HG03571 (cell line): ENCODE measurements around the gene DNAAF8.

ENCODE experiments used
- ATAC-seq: cut with Tn5 transposase; IDR thresholded peaks from one replicate; pipeline ENCODE4 v1.9.1; 2021; ENCODE audit not compliant: unreplicated experiment

DNAAF8 gene

GRCh38 chr16:4734063-4734729 is at the start of gene DNAAF8, which contains the start of gene ANKS3:
Gene DNAAF8 (plus strand): TSS chr16:4734537. CDS start chr16:4736515, 1,978 bp downstream.
Gene ANKS3 (minus strand): TSS chr16:4734271. CDS start chr16:4730149, 4,122 bp downstream.
- ATAC-seq: peak; percentile 69

DNA sequence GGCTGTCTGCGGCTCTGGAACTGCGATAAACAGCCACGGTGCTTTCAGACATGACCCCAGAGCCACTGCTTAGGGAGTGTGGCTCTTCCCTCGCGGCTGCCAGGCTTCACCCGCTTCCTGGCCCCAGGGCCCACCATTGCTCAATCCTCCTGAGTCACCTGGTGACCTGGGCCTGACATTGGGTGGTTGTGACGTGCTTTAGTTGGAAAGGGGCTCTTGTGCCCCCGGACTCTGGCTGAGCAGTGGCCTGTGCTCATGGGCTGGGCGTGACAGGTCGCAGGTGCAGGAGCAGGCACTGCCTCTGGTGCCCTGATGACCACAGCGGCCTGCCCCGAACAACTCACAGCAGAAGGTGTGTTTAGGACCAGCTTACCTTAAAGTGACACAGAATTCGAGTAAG is 49.6 kb upstream of the DNAAF8 start:
- ATAC-seq: no peak

- no peak for ATAC-seq
These were observed 49.0 kb upstream of the DNAAF8 start for GRCh38 chr16:4685292-4685691.

DNA sequence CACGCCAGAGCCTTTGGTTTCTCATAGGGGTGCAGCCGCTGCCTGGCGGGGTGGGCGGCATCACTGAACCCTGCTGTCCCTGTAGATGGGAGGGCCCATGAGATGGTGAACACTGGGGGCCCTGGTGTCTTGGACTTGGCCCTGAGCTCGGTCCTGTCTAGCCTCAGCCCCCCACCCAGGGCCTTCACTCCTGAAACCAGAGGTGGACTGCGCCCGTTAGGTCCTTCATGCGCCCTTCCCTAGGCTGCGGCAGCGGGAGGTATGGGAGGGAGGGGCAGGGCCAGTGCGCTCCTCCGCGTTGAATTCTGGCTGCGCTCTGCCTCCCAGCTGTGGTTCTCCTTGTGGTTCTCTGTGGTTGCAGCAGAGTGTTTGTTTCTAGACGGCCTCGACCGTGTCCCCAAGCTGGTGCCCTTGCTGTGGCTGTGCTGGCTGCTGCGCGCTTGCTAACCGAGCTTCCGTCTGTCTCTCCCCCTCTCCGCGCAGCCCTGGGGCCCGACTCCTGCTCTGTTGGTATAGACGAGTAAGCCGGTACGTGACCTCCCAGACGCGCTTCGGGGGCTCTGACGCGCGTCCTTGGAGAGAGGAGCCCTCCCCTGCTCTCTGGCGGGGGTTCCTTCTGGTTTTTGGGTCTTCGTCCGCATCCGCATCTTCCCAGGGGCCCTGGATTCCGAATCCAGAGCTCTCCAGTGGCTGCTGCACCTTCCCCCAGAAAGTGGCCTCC is 48.4 kb upstream of the DNAAF8 start:
- ATAC-seq: no peak

DNA sequence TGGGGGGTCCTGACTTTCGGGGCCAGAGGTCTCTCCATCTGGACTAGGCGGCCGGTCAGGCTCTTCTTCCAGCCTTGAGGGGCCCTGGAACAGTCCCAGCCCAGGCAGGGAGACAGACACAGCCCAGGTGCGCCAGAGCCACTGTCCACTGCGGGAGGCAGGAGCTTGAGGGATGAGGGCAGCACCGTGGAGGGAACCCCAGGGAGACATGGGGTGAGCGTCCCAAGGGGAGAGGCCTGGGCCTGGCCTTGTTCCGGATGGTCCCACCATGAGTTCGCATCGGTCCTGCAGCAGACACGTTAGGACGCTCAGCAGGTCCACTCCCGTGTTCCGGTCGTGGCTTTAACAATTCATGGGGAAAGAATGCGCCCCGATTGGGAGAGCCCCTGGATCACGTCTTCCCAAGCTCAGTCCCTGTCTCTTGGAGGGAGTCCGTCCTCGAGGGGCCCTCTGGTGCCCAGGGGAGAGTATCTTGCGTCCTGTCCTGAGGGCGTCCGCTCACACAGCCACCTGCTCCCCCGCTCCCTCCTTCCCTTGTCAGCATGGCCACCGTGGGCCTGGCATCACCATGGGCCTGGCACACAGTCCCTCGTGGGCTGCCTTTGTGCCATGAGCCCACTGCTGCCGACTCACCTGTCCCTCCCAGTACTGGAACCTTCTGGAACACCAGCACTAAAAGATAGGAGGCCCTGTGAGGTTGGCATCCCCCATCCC is 47.7 kb upstream of the DNAAF8 start:
- no peak for ATAC-seq

GRCh38 chr16:4687416-4687815 is 46.9 kb upstream of the DNAAF8 start:
- ATAC-seq: no peak

GRCh38 chr16:4687946-4688673 is 46.2 kb upstream of the DNAAF8 start:
- no peak for ATAC-seq

GRCh38 chr16:4688674-4689045 is 45.7 kb upstream of the DNAAF8 start:
- no peak for ATAC-seq

DNA sequence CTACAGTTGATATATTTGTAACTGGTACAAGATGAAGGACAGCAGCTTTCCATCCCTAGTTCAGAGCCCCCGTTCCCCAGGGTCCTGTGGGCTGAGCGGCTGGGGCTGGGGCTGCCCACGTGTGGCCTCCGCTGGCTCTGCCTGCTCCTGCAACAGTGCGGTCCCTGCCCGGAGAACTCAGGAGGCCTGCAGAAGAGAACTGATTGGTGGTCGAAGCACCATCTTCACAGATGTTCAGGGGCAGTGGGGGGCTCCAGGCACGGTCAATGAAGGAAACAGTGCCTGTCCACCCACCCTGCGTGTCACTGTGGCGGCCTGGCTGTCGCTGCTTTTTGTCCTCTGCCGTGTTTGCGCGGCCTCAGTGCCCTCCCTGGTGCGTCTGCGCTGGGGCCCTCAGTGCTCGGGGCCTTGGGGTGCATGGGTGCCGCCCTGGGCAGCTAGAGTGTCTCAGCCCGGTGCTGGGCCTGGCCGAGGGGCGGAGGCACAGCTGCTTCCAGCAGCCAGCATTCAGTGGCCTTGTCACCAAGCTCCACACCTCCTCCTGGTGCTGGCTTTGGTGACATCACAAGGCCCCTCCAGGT is 45.2 kb upstream of the DNAAF8 start:
- ATAC-seq: no peak

- ATAC-seq: no peak
These were observed 44.3 kb upstream of the DNAAF8 start for GRCh38 chr16:4689864-4690704.

GRCh38 chr16:4690946-4691665 is 43.2 kb upstream of the DNAAF8 start:
- ATAC-seq: no peak

DNA sequence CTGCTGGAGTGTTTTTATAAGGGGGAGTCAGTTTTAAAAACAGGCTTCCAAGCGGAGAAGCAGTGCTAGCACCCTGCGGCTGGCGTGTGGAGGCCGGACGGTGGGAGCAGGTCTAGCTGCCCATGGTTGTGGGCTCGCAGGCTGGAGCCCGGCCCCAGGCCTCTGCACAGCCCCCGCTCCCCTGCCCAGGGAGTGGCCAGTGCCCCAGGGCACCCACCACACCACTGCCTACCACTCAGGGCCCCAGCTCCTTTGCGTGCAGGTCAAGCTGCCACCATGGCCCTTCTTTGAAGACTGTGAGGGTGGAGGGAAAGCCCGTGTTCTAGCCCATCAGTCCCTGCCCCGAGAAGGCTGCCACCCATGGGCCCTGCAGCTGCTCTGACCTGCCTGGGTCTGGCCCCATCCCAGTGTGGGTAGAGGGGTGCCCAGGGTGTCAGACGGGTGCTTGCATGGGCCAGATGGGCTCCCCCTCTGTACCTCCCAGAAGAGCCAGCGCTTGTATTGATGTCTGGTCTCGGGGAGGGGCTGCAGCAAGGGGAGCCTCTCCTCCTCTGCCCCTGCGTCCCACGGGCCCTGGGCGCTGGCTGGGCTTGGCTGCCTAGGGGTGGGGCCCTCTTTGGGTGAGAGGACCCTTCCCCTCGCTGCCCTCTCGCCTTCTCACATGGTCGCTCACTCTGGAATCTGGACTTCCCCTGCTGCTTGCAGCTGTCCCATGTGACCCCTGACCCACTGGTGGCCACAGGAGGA is 42.5 kb upstream of the DNAAF8 start:
- no peak for ATAC-seq

- peak; percentile 3 for ATAC-seq
These were observed 41.7 kb upstream of the DNAAF8 start for GRCh38 chr16:4692460-4693295.

- ATAC-seq: peak; percentile 91
These were observed 40.9 kb upstream of the DNAAF8 start, which contains the start of gene NUDT16L1 for GRCh38 chr16:4693296-4693955. Gene NUDT16L1 (plus strand): TSS chr16:4693562. CDS start chr16:4693727, 165 bp downstream.

DNA sequence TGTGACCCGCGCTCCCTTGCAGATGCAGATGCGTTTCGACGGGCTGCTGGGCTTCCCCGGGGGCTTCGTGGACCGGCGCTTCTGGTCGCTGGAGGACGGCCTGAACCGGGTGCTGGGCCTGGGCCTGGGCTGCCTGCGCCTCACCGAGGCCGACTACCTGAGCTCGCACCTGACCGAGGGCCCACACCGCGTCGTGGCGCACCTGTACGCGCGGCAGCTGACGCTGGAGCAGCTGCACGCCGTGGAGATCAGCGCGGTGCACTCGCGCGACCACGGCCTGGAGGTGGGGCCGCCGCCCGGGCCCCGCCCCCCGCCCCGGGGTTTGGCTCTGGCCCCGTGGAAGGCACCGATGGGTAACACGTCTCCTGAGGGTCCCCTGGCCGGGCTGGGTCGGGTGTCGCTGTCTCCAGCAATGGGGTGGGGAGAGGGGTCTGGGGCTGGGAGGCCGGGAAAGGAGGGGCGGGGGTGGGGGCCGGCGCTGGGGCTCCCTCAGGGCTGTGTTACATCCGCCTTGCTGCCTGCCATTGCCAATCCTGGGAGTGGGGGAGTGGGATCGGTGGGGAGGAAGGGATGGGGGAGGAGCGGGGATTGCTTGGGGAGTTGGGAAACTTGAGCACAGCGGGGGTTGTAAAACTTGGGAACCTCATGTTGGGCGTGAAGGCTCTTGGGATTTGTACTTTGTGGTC is 40.2 kb upstream of the DNAAF8 start:
- ATAC-seq: no peak

DNA sequence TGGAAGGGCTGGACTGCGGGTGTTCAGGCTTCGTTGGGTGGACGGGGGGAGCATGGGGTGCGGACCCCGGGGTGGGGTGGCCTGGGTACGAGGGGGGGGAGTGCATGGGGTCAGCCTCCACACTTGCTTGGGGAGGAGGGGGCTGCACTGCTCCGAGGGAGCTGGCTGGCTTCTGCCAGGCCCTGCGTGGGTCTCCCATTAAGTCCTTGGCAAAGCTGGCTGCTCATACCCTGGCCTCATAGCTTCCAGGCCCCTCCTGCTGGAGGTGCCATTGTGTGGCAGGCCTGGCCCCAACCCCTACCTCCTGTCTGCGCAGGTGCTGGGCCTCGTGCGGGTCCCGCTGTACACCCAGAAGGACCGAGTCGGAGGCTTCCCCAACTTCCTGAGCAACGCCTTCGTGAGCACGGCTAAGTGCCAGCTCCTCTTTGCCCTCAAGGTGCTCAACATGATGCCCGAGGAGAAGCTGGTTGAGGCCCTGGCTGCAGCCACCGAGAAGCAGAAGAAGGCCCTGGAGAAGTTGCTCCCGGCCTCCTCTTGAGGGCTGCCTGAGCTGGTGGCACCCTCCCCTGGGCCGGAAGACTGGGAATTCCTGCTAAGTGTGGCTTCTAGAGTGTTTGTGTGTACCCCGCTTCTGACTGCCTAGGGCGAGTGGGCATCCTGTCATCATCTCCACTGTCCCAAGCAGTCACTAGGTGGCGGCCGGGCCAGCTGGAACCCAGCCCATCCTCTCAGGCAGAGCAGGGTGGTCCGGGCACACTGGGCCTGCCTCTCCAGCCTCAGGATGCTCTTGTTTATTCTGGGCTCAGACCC is 39.5 kb upstream of the DNAAF8 start:
- no peak for ATAC-seq
